ENCODE measurements around the gene STK35.
"Not testable (repeated sequence)": the region's sequence is repeated elsewhere in the genome, so short reads cannot be mapped to it uniquely, and the experiment has no call there.

Gene STK35

GRCh38 chr20:2163312-2163711 lies 61.7 kb downstream of the STK35 start:
- no peak for DNase-seq (ENCODE audit: low spot score)

- no peak for DNase-seq (ENCODE audit: low spot score)
Observed at GRCh38 chr20:2163757-2164156, 62.1 kb downstream of the STK35 start.

- no peak for DNase-seq (ENCODE audit: low spot score)
Observed at GRCh38 chr20:2164421-2164820, 62.8 kb downstream of the STK35 start.

- DNase-seq (ENCODE audit: low spot score) = no peak
Observed at GRCh38 chr20:2164966-2165365, 63.3 kb downstream of the STK35 start.

- no peak for DNase-seq (ENCODE audit: low spot score)
Observed at GRCh38 chr20:2165871-2166270, 64.2 kb downstream of the STK35 start.

- DNase-seq (ENCODE audit: low spot score) = no peak
Observed at GRCh38 chr20:2167112-2167511, 65.5 kb downstream of the STK35 start.

- DNase-seq (ENCODE audit: low spot score) = no peak
Observed at GRCh38 chr20:2168946-2169345, 67.3 kb downstream of the STK35 start.

GRCh38 chr20:2169456-2170088 lies 67.9 kb downstream of the STK35 start:
- DNase-seq (ENCODE audit: low spot score) = no peak

GRCh38 chr20:2170404-2170803 lies 68.8 kb downstream of the STK35 start:
- no peak for DNase-seq (ENCODE audit: low spot score)

- DNase-seq (ENCODE audit: low spot score) = no peak
Observed at GRCh38 chr20:2171266-2171790, 69.7 kb downstream of the STK35 start.

GRCh38 chr20:2171840-2172239 lies 70.2 kb downstream of the STK35 start:
- DNase-seq (ENCODE audit: low spot score) = not testable (repeated sequence)

GRCh38 chr20:2172305-2173175 lies 70.9 kb downstream of the STK35 start:
- DNase-seq (ENCODE audit: low spot score) = peak; percentile 86

GRCh38 chr20:2173186-2173585 lies 71.6 kb downstream of the STK35 start:
- DNase-seq (ENCODE audit: low spot score) = no peak

- DNase-seq (ENCODE audit: low spot score) = no peak
Observed at GRCh38 chr20:2174067-2174466, 72.4 kb downstream of the STK35 start.

- DNase-seq (ENCODE audit: low spot score) = no peak
Observed at GRCh38 chr20:2176946-2177345, 75.3 kb downstream of the STK35 start.

GRCh38 chr20:2178318-2179232 lies 76.9 kb downstream of the STK35 start:
- DNase-seq (ENCODE audit: low spot score) = no peak

- no peak for DNase-seq (ENCODE audit: low spot score)
Observed at GRCh38 chr20:2179233-2179580, 77.6 kb downstream of the STK35 start.

- DNase-seq (ENCODE audit: low spot score) = no peak
Observed at GRCh38 chr20:2179949-2180348, 78.3 kb downstream of the STK35 start.

- no peak for DNase-seq (ENCODE audit: low spot score)
Observed at GRCh38 chr20:2183381-2183780, 81.8 kb downstream of the STK35 start.

- DNase-seq (ENCODE audit: low spot score) = not testable (repeated sequence)
Observed at GRCh38 chr20:2184933-2185332, 83.3 kb downstream of the STK35 start.

GRCh38 chr20:2195614-2196013 lies 94.0 kb downstream of the STK35 start:
- no peak for DNase-seq (ENCODE audit: low spot score)

- no peak for DNase-seq (ENCODE audit: low spot score)
Observed at GRCh38 chr20:2197166-2197565, 95.5 kb downstream of the STK35 start.

All from ecto neural progenitor cell (in vitro differentiated cells).